D341Med (cell line): Measurements from ENCODE around the gene MEGF6.

ENCODE experiments used
- DNase-seq: peaks from one replicate; pipeline ENCODE4 v3.0.0; 2012; ENCODE audit warnings: low spot score

MEGF6 gene

GRCh38 chr1:3609769-3610526 is 1.4 kb downstream of the MEGF6 start:
- no peak for DNase-seq

GRCh38 chr1:3609016-3609768 is 2.1 kb downstream of the MEGF6 start:
- no peak for DNase-seq

- no peak for DNase-seq
These were observed 3.2 kb downstream of the MEGF6 start for GRCh38 chr1:3608154-3608553.

DNA sequence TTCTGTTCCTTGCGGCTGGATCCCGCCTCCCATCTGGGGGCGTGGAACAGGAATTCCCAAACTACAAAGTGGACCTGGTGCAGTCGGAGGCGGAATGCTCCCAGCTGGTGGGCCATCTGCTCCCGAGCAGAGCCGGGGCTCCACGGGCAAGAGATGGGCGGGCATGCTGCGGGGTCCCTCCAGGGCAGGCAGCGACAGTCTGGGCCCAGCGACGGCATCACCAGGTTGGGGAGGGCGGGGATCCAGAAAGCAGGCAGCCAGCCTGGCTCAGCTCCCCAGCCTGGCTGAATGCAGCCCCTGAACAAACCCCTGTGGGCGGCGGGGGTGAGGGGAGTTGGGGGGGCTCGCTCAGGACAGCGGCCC is 3.6 kb downstream of the MEGF6 start:
- DNase-seq: no peak

DNA sequence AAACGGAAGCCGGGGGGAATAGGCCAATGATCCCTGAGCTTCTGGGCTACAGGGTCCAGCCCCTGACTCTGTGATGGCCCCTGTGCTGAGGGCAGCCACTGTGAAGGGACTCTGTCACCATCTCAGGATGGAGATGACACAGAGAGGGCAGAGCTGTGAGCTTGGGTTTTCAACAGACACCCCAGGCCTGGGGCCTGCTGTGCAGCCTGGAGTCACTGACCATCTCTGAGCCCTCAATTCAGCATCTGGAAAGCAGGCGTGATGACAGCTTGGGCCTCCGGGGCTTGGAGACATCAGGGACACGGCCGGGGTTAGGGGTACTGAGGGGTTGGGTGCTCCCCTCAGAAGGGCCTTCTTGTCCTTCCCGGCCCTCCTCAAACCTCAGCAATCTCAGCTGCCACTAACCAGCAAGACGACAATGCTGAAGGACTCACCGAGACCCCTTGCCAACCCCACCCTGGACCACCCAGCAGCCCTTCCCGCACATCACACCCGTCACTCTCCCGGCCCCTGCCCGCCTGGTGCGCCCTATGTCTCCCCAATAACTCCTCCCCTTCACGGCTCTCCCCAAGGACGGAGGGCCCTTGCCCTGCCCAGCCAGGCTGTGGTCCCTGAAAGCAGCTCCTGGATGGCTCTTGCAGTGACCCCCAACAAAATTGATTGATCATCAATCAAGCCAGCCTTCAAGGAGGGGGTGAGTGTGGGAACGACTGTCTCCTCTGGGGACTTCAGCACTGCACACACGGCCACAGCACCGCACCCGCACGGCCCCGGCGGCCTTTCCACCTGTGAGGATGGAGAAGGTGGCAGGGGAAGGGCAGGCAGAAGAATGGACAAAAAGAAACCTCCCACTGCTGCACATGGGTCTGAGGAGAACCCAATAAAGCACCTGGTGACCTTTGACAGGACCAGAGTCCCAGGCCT is 4.3 kb downstream of the MEGF6 start:
- no peak for DNase-seq

DNA sequence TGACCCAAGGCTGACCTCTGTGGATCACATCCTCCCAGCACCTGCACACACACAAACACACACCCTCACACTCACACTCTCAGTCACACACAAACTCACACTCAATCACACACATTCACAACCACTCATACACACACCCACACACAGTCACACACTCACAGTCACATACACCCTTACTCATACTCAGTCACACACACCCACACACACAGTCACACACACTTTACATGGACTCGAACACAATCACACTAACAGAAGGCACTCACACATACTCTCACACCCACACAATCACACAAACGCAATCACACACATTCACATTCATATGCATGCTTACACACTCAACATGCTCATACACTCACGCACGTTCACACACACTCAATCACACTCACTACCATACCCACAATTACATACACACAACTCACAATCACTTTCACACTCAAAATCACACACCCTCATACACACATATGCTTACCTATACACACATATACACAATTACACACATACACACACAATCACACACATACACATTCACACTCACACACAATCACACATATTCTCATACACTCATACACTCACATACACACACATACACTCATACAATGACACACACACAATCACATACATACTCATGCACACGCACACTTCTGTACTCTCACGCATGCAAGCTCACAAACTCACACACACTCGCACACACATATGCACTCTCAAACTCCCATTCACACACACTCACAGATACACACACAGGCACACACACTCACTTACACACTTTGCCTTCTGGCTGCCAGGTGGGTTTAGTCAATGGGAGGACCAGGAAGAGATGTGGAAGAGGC is 6.1 kb downstream of the MEGF6 start:
- no peak for DNase-seq

DNA sequence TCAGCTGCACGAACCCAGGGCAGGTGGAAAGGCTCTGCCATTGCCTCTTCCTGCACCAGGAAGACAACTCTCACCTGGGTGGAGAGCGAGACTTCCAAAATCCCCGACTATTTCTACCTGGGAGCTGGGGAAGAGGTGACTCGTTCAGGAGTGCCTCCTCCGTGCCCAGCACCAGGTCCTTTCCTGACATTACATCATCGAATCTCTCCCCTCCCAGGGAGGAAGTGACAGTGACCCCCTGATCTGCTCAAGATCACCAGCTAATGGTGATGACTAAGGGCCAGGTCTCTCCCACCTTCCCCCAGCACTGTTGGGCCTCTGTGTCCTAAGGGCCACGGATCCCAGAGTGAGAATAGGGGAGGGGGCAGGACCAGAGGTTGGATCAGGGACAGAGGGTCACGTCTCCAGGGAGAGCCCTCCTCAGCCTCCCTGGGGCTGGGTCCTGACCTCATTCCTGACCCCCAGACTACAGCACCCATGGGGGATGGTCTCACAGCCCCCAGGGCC is 6.8 kb downstream of the MEGF6 start:
- DNase-seq: no peak

- no peak for DNase-seq
These were observed 7.5 kb downstream of the MEGF6 start for GRCh38 chr1:3603571-3604467.

DNA sequence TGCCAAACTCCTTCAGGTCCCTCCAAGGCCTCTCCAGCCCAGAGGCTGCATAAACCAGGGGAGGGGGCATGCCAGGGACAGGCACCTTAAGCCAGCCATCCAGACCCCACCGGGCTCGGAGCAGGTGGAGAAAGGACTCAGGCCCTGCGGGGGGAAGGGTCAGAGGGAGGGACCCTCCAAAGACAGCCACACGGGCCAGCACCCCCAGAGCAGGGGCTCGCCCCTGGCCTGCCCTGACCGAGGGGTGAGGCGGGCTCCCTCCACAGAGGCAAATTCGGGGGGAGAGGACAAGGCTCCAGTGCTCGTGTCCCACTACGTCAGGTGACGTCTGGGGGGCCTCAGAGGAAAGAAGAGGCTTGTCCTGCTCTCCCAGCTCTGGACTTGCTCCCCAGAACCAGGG is 8.2 kb downstream of the MEGF6 start:
- no peak for DNase-seq

DNA sequence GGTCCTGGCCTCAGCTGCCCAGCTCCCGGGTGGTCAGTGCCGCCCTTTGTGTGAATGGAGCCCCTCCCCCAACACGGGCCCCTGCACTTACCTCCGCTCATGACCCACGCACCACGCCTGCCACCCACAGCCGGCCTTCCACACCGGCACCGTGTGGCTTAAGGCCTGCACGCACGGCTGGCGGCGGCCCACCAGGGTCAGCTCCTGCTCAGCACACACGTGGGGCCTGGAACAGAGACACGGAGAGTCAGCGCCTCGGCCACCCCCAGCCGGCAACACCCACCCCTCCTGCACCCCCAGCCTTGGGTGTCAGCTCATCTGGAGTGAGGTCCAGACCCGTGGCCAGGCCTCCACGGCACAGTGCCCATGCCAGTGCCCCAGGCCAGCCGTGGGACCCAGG is 8.9 kb downstream of the MEGF6 start:
- no peak for DNase-seq

DNA sequence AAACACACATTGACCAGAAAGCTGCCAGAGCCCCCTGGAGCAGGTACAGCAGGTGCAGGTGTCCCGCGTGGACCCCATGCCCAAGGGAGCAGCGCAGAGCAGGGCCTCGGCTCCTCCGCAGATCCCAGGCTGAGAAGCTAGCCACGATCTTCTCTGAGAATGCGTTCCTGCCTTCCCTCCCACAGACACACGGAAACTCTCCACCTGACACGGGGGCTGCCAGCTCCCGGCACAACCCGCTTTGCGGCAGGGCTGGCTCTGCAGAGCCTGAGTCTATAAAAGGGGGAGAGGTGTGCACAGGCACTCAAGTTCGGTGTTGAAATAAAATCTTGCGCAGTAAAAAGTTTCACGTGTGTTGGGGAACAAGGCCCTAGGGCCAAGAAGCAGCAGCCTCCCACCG is 9.6 kb downstream of the MEGF6 start:
- DNase-seq: no peak

- no peak for DNase-seq
These were observed 11.0 kb downstream of the MEGF6 start for GRCh38 chr1:3600354-3600753.

DNA sequence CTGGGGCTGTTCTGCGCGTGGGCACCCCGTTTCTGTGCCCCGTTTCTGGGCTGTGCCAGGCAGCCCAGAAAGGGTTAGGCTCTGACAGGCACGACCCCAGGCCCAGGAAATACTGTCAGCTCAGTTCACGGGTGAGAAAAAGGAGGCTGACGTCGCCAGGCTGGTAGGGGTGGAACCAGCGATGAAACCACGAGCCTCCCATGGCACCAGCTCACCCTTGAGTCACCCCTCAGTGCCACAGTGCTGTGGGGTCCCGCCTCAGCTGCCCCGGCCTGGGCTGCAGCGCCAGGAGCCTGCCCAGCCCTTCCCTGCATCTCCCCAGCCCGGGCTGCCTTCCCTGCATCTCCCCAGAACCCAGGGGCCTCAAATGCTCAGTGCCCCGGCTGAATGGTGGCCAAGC is 11.5 kb downstream of the MEGF6 start:
- DNase-seq: no peak

GRCh38 chr1:3599286-3599811 is 12.0 kb downstream of the MEGF6 start:
- no peak for DNase-seq

- DNase-seq: no peak
These were observed 12.6 kb downstream of the MEGF6 start for GRCh38 chr1:3598522-3599285.

- DNase-seq: no peak
These were observed 13.2 kb downstream of the MEGF6 start for GRCh38 chr1:3598051-3598491.

GRCh38 chr1:3597599-3597964 is 13.7 kb downstream of the MEGF6 start:
- DNase-seq: no peak

DNA sequence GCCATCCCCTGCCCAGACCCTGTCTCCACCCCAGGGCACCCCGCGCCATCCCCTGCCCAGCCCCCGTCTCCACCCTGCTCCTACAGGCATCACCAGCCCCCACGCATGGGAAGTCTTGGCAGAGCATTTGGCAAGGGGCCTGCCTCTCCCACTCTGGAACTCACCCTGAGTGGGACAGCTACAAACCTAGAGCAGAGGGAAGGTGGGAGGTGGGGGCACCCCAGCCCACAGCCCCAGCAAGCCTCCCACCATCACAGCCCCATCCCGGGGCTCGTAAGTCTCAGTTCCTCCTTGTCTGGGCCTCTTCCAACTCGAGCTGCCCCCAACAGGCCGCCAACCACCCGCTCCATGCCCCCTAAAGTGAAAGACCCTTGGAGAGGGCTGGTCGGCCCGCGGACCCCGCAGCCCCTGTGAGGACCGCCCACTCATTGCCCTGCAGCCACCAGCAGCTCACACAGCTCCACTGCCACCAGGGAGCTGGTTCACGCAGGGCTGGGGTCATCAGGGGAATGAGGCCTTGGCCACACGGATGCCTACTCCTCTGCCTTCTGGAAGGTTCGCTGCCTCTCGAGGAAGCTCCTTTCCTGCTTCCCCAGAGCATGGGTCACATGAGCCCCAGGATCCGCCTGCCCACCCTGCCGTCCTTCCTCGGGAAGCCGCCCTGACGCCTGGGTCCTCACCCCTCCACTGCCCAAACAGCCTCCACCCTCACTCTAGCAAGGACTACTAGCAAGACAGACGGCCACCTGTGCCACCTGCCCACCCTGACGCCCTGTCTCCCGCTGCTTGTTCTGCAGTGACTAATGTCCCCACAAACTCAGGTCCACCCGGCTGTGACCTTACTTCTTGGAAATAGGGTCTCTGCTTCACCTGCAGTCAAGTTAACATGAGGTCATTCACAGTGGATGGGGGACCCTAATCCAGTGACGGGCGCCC is 14.4 kb downstream of the MEGF6 start:
- no peak for DNase-seq
